Measurements from ENCODE around the gene PEX5. TPM values are rescaled to one million over a fixed set of nuclear protein-coding genes. Genes with fewer than 3 reads are reported as not detected.
A peak's percentile ranks its signal among the peaks of the same experiment; 100 is the strongest.
"Not testable (repeated sequence)": the region's sequence is repeated elsewhere in the genome, so short reads cannot be mapped to it uniquely, and the experiment has no call there.

The PEX5 gene
- polyA plus RNA-seq, 1 donor (not counting 4 experiments of a cell fraction or from before 2014, with no cell fraction given) = 14.4 TPM

GRCh38 chr12:7180685-7181084, 8.8 kb upstream of the PEX5 start:
- H3K4me3 ChIP-seq (ENCODE audit: control insufficient read depth in 2 of 3, extremely low read depth in 1 of 3, insufficient read depth in 2 of 3, low read depth in 1 of 3, low read length in 3 of 3) = no peak overlapping the region
- dilution Hi-C loops (cut with MboI; ENCODE audit: extremely low pct_ligation_motif_present, low sequenced_read_pairs) = no loop called here
- H3K27ac ChIP-seq (ENCODE audit: control insufficient read depth, insufficient read depth, low read length) = no peak overlapping the region
- DNase-seq (ENCODE audit: low read depth, low spot score) = no peak
- FAIRE-seq = peak; percentile 57
- no peaks in the 10 kb centered on the region for H3K36me3 ChIP-seq (ENCODE audit: control insufficient read depth in 2 of 2, extremely low read depth in 1 of 2, insufficient read depth in 2 of 2, low read length in 2 of 2)
- H3K9ac ChIP-seq (ENCODE audit: control insufficient read depth, extremely low read depth, insufficient read depth, low read length) = no peak overlapping the region
- no peak overlapping the region for H2AFZ ChIP-seq (ENCODE audit: control insufficient read depth, low read length)
- H4K20me1 ChIP-seq (ENCODE audit: control insufficient read depth, extremely low read depth, insufficient read depth, low read length) = no peaks in the 10 kb centered on the region
- H3K4me1 ChIP-seq (ENCODE audit: control insufficient read depth, extremely low read depth, insufficient read depth, low read length) = no peaks in the 10 kb centered on the region
- H3K9me1 ChIP-seq (ENCODE audit: control insufficient read depth, extremely low read depth, insufficient read depth, low read length) = no peaks in the 10 kb centered on the region
- no peaks in the 10 kb centered on the region for H3K9me3 ChIP-seq (ENCODE audit: control insufficient read depth, low read depth, low read length)
- TF ChIP-seq, protein P1, sequence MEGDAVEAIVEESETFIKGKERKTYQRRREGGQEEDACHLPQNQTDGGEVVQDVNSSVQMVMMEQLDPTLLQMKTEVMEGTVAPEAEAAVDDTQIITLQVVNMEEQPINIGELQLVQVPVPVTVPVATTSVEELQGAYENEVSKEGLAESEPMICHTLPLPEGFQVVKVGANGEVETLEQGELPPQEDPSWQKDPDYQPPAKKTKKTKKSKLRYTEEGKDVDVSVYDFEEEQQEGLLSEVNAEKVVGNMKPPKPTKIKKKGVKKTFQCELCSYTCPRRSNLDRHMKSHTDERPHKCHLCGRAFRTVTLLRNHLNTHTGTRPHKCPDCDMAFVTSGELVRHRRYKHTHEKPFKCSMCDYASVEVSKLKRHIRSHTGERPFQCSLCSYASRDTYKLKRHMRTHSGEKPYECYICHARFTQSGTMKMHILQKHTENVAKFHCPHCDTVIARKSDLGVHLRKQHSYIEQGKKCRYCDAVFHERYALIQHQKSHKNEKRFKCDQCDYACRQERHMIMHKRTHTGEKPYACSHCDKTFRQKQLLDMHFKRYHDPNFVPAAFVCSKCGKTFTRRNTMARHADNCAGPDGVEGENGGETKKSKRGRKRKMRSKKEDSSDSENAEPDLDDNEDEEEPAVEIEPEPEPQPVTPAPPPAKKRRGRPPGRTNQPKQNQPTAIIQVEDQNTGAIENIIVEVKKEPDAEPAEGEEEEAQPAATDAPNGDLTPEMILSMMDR (optimal IDR thresholded peaks at IDR 0.05 in 1 of 3, IDR thresholded peaks at IDR 0.05 in 1 of 3, conservative IDR thresholded peaks at IDR 0.05 in 1 of 3; ENCODE audit: extremely low read depth in 1 of 3, insufficient read depth in 2 of 3, low read length in 3 of 3) = no peak
- TF ChIP-seq EZH2 (IDR thresholded peaks at IDR 0.05; ENCODE audit: low read length) = no peak
- no peaks in the 10 kb centered on the region for H3K79me2 ChIP-seq (ENCODE audit: control insufficient read depth, insufficient read depth, low read length)
- H3K27me3 ChIP-seq (ENCODE audit: control insufficient read depth, extremely low read depth, insufficient read depth, low read length) = no peaks in the 10 kb centered on the region
- H3K4me2 ChIP-seq (ENCODE audit: control insufficient read depth, extremely low read depth, insufficient read depth, low read depth, low read length) = no peak overlapping the region

- H2AFZ ChIP-seq (ENCODE audit: control insufficient read depth, low read length); H3K27ac ChIP-seq (ENCODE audit: control insufficient read depth, insufficient read depth, low read length); H3K4me2 ChIP-seq (ENCODE audit: control insufficient read depth, extremely low read depth, insufficient read depth, low read depth, low read length); FAIRE-seq; H3K9me1 ChIP-seq (ENCODE audit: control insufficient read depth, extremely low read depth, insufficient read depth, low read length); H3K9ac ChIP-seq (ENCODE audit: control insufficient read depth, extremely low read depth, insufficient read depth, low read length); H3K27me3 ChIP-seq (ENCODE audit: control insufficient read depth, extremely low read depth, insufficient read depth, low read length); H3K79me2 ChIP-seq (ENCODE audit: control insufficient read depth, insufficient read depth, low read length); H3K36me3 ChIP-seq (ENCODE audit: control insufficient read depth in 2 of 2, extremely low read depth in 1 of 2, insufficient read depth in 2 of 2, low read length in 2 of 2); DNase-seq (ENCODE audit: low read depth, low spot score); H3K4me3 ChIP-seq (ENCODE audit: control insufficient read depth in 2 of 3, extremely low read depth in 1 of 3, insufficient read depth in 2 of 3, low read depth in 1 of 3, low read length in 3 of 3); H3K9me3 ChIP-seq (ENCODE audit: control insufficient read depth, low read depth, low read length); dilution Hi-C loops (cut with MboI; ENCODE audit: extremely low pct_ligation_motif_present, low sequenced_read_pairs); H4K20me1 ChIP-seq (ENCODE audit: control insufficient read depth, extremely low read depth, insufficient read depth, low read length): not testable (repeated sequence)
- H3K4me1 ChIP-seq (ENCODE audit: control insufficient read depth, extremely low read depth, insufficient read depth, low read length) = peaks cover 17% of the 10 kb centered on the region
Measured at GRCh38 chr12:7186058-7186457, 3.4 kb upstream of the PEX5 start.

Measured in keratinocyte (primary cell).